Mesenchymal stem cell (in vitro differentiated cells and primary cell): ENCODE measurements around the gene CDH23.

Experiments used
- DNase-seq: peaks from one replicate; pipeline ENCODE4 v3.0.0-alpha.2; 2013
- H2AFZ ChIP-seq: one replicate; pipeline ENCODE4 v1.6.1; 2013; ENCODE audit warnings: low read depth, mild to moderate bottlenecking, control low read depth, inconsistent platforms, low read length, moderate library complexity
- H2AK5ac ChIP-seq: 2 replicates; pipeline ENCODE4 v1.6.1; 2013; ENCODE audit warnings: low read length, moderate library complexity, mild to moderate bottlenecking, inconsistent platforms; ENCODE audit not compliant: severe bottlenecking
- H2BK120ac ChIP-seq: one replicate; pipeline ENCODE4 v1.6.1; 2013; ENCODE audit warnings: low read depth, mild to moderate bottlenecking, inconsistent platforms, low read length, moderate library complexity
- H2BK12ac ChIP-seq, 2 experiments: one replicate each; pipeline ENCODE4 v1.6.1; 2013; ENCODE audit warnings: inconsistent platforms in 2 of 2, low read length in 2 of 2, mild to moderate bottlenecking in 2 of 2, moderate library complexity in 2 of 2, control low read depth in 1 of 2
- H2BK15ac ChIP-seq: one replicate; pipeline ENCODE4 v1.6.1; 2013; ENCODE audit warnings: mild to moderate bottlenecking, low read depth, inconsistent platforms; ENCODE audit not compliant: poor library complexity, severe bottlenecking
- H2BK5ac ChIP-seq: 2 replicates; pipeline ENCODE4 v1.6.1; 2013; ENCODE audit warnings: low read depth, mild to moderate bottlenecking, low read length, control low read depth, inconsistent platforms; ENCODE audit not compliant: poor library complexity, severe bottlenecking
- H3K14ac ChIP-seq, 2 experiments: one replicate each; pipeline ENCODE4 v1.6.1; 2013; ENCODE audit warnings: inconsistent platforms in 2 of 2, low read length in 2 of 2, control low read depth in 1 of 2, mild to moderate bottlenecking in 1 of 2, moderate library complexity in 1 of 2
- H3K18ac ChIP-seq, 2 experiments: one replicate each; pipeline ENCODE4 v1.6.1; 2013; ENCODE audit warnings: inconsistent platforms in 2 of 2, low read length in 2 of 2, control low read depth in 1 of 2, low read depth in 1 of 2, mild to moderate bottlenecking in 1 of 2
- H3K23ac ChIP-seq, 2 experiments: one replicate each; pipeline ENCODE4 v1.6.1; 2013; ENCODE audit warnings: inconsistent platforms in 2 of 2, low read length in 2 of 2, mild to moderate bottlenecking in 2 of 2, moderate library complexity in 2 of 2, control low read depth in 1 of 2
- H3K27ac ChIP-seq: 2 replicates; pipeline ENCODE4 v1.5.1; 2013; ENCODE audit warnings: mild to moderate bottlenecking, moderate library complexity, low read length, control low read depth, inconsistent platforms; ENCODE audit not compliant: poor library complexity, severe bottlenecking
- H3K27me3 ChIP-seq, 2 experiments: 2 replicates each; pipeline versions ENCODE4 v1.6.1 to v1.7.0; 2013; ENCODE audit warnings: low read length in 2 of 2, mild to moderate bottlenecking in 2 of 2, moderate library complexity in 2 of 2, control low read depth in 1 of 2, inconsistent platforms in 1 of 2; ENCODE audit not compliant: control insufficient read depth in 1 of 2, insufficient read depth in 1 of 2
- H3K36me3 ChIP-seq, 2 experiments: 2 replicates each; pipeline versions ENCODE4 v1.6.1 to v1.7.0; 2013; ENCODE audit warnings: low read length in 2 of 2, control low read depth in 1 of 2, inconsistent platforms in 1 of 2, low read depth in 1 of 2, mild to moderate bottlenecking in 1 of 2; ENCODE audit not compliant: insufficient read depth in 2 of 2, control insufficient read depth in 1 of 2
- H3K4ac ChIP-seq, 2 experiments: one replicate each; pipeline ENCODE4 v1.6.1; 2013; ENCODE audit warnings: inconsistent platforms in 2 of 2, low read length in 2 of 2, mild to moderate bottlenecking in 2 of 2, moderate library complexity in 2 of 2, control low read depth in 1 of 2, low read depth in 1 of 2
- H3K4me1 ChIP-seq: 2 replicates; pipeline ENCODE4 v1.6.1; 2013; ENCODE audit warnings: low read depth, low read length, control low read depth; ENCODE audit not compliant: control insufficient read depth, insufficient read depth
- H3K4me2 ChIP-seq: 2 replicates; pipeline ENCODE4 v1.6.1; 2013; ENCODE audit warnings: low read length, mild to moderate bottlenecking, inconsistent platforms; ENCODE audit not compliant: poor library complexity, severe bottlenecking
- H3K4me3 ChIP-seq, 2 experiments: 2 replicates each; pipeline versions ENCODE4 v1.5.1 to v1.7.0; 2013; ENCODE audit warnings: low read length in 2 of 2, mild to moderate bottlenecking in 2 of 2, control low read depth in 1 of 2, low read depth in 1 of 2; ENCODE audit not compliant: insufficient read depth in 1 of 2
- H3K79me1 ChIP-seq: replicated peaks from 2 replicates; pipeline ENCODE4 v1.6.1; 2013; ENCODE audit warnings: mild to moderate bottlenecking, control low read depth, low read length, inconsistent platforms; ENCODE audit not compliant: poor library complexity, severe bottlenecking
- H3K9ac ChIP-seq: 2 replicates; pipeline ENCODE4 v1.7.0; 2013; ENCODE audit warnings: mild to moderate bottlenecking, low read length, moderate library complexity
- H3K9me3 ChIP-seq: 2 replicates; pipeline ENCODE4 v1.7.0; 2013; ENCODE audit warnings: mild to moderate bottlenecking, low read length; ENCODE audit not compliant: control insufficient read depth
- H4K8ac ChIP-seq: one replicate; pipeline ENCODE4 v1.6.1; 2013; ENCODE audit warnings: inconsistent platforms, mild to moderate bottlenecking, low read length, moderate library complexity
- H4K91ac ChIP-seq: one replicate; pipeline ENCODE4 v1.6.1; 2013; ENCODE audit warnings: mild to moderate bottlenecking, low read length, inconsistent platforms
- WGBS: methylation state at CpG from one replicate; pipeline ENCODE4 v1.1.7; 2013; ENCODE audit warnings: mixed read lengths; 5-methylcytosine and 5-hydroxymethylcytosine counted together

CDH23 gene

GRCh38 chr10:71579668-71580067, 182.9 kb downstream of the CDH23 start:
- no peak overlapping the region for H3K4ac ChIP-seq
- H2AK5ac ChIP-seq: no peak overlapping the region
- H4K8ac ChIP-seq: no peak overlapping the region
- H3K9ac ChIP-seq: no peak overlapping the region
- H3K4me2 ChIP-seq: no peak overlapping the region
- H3K4me1 ChIP-seq: peaks cover 3% of the 10 kb centered on the region
- H2BK5ac ChIP-seq: no peak overlapping the region
- no peak overlapping the region for H2BK15ac ChIP-seq
- H3K36me3 ChIP-seq: no peaks in the 10 kb centered on the region
- H3K27me3 ChIP-seq: peaks cover 24 to 60% of the 10 kb centered on the region in 2 experiments
- no peak for DNase-seq
- H3K14ac ChIP-seq: no peak overlapping the region
- H2BK12ac ChIP-seq: no peak overlapping the region
- whole genome bisulfite sequencing: 68% methylated on average over 5 of the region's 5 CpGs
- no peaks in the 10 kb centered on the region for H3K79me1 ChIP-seq
- no peak overlapping the region for H3K27ac ChIP-seq
- no peak overlapping the region for H4K91ac ChIP-seq
- H3K4me3 ChIP-seq: no peak overlapping the region
- H3K23ac ChIP-seq: no peak overlapping the region
- no peak overlapping the region for H3K18ac ChIP-seq
- no peak overlapping the region for H2BK120ac ChIP-seq
- no peaks in the 10 kb centered on the region for H3K9me3 ChIP-seq
- no peak overlapping the region for H2AFZ ChIP-seq

- Histone ChIP-seq H3K23ac (no peak overlapping the region), H2BK12ac (no peak overlapping the region), H4K8ac (no peak overlapping the region), H3K36me3 (no peaks in the 10 kb centered on the region), H3K4me2 (no peak overlapping the region), H3K27ac (no peak overlapping the region), H3K18ac (no peak overlapping the region), H3K27me3 (peaks cover 21 to 53% of the 10 kb centered on the region in 2 experiments), H2AFZ (no peak overlapping the region), H2AK5ac (no peak overlapping the region), H3K4me3 (no peak overlapping the region), H2BK120ac (no peak overlapping the region), H3K4ac (no peak overlapping the region), H3K4me1 (peaks cover 9% of the 10 kb centered on the region), H4K91ac (no peak overlapping the region), H2BK15ac (no peak overlapping the region), H2BK5ac (no peak overlapping the region), H3K79me1 (no peaks in the 10 kb centered on the region), H3K9me3 (no peaks in the 10 kb centered on the region), H3K14ac (no peak overlapping the region), H3K9ac (no peak overlapping the region)
- no peak for DNase-seq
- 39% methylated on average over 2 of the region's 2 CpGs for WGBS
Observed at GRCh38 chr10:71580415-71580814, 183.7 kb downstream of the CDH23 start.

- no peak overlapping the region for H2BK12ac ChIP-seq
Observed at GRCh38 chr10:71580926-71581325, 184.2 kb downstream of the CDH23 start.

GRCh38 chr10:71581376-71581775, 184.7 kb downstream of the CDH23 start:
- no peak overlapping the region for H4K8ac ChIP-seq

More at GRCh38 chr10:71580926-71581325, 184.2 kb downstream of the CDH23 start:
- no peaks in the 10 kb centered on the region for H3K79me1 ChIP-seq
- H3K4ac ChIP-seq: no peak overlapping the region
- 84% methylated on average over 2 of the region's 2 CpGs for WGBS
- H2BK15ac ChIP-seq: no peak overlapping the region
- no peak overlapping the region for H4K91ac ChIP-seq
- no peak overlapping the region for H3K9ac ChIP-seq
- H3K14ac ChIP-seq: no peak overlapping the region
- H3K27me3 ChIP-seq: peaks cover 20 to 48% of the 10 kb centered on the region in 2 experiments
- H3K4me3 ChIP-seq: no peak overlapping the region
- H3K18ac ChIP-seq: no peak overlapping the region
- no peak overlapping the region for H2AK5ac ChIP-seq
- H2BK120ac ChIP-seq: no peak overlapping the region
- H3K4me1 ChIP-seq: peaks cover 11% of the 10 kb centered on the region
- H3K4me2 ChIP-seq: no peak overlapping the region
- H3K27ac ChIP-seq: no peak overlapping the region
- DNase-seq: no peak
- no peak overlapping the region for H2BK5ac ChIP-seq
- no peak overlapping the region for H2AFZ ChIP-seq
- no peaks in the 10 kb centered on the region for H3K9me3 ChIP-seq
- H3K36me3 ChIP-seq: no peaks in the 10 kb centered on the region
- H4K8ac ChIP-seq: no peak overlapping the region
- no peak overlapping the region for H3K23ac ChIP-seq

More at GRCh38 chr10:71581376-71581775, 184.7 kb downstream of the CDH23 start:
- Histone ChIP-seq H3K27ac (no peak overlapping the region), H2AK5ac (no peak overlapping the region), H2AFZ (no peak overlapping the region), H3K4me3 (no peak overlapping the region), H2BK15ac (no peak overlapping the region), H3K18ac (no peak overlapping the region), H2BK12ac (no peak overlapping the region), H3K4me1 (peaks cover 12% of the 10 kb centered on the region), H3K14ac (no peak overlapping the region), H3K36me3 (no peaks in the 10 kb centered on the region), H3K4ac (no peak overlapping the region), H2BK120ac (no peak overlapping the region), H3K9me3 (no peaks in the 10 kb centered on the region), H3K4me2 (no peak overlapping the region), H2BK5ac (no peak overlapping the region), H4K91ac (no peak overlapping the region), H3K9ac (no peak overlapping the region), H3K79me1 (no peaks in the 10 kb centered on the region), H3K27me3 (peaks cover 22 to 43% of the 10 kb centered on the region in 2 experiments), H3K23ac (no peak overlapping the region)
- 41% methylated on average over 3 of the region's 3 CpGs for whole genome bisulfite sequencing
- no peak for DNase-seq
